HepG2 (cell line): ENCODE measurements around the gene BOLA3. TPM values are rescaled to one million over a fixed set of nuclear protein-coding genes. Genes with fewer than 3 reads are reported as not detected.

ENCODE experiments used
- DZIP1 ChIP-seq: sonication (generic); formaldehyde crosslinking; IDR thresholded peaks from 2 replicates; pipeline ENCODE4 v1.5.0; 2020; ENCODE audit warnings: mild to moderate bottlenecking, missing genetic modification reagents
- EHMT2 ChIP-seq: fragments of 200-600 bp; sonication (generic); IDR thresholded peaks from 2 replicates; pipeline ENCODE4 v1.7.0; 2017; ENCODE audit warnings: antibody characterized with exemption, low read depth, low read length, borderline replicate concordance
- ESRRA ChIP-seq: sonication (generic); formaldehyde crosslinking; IDR thresholded peaks from 2 replicates; pipeline ENCODE4 v1.5.1; 2020; ENCODE audit warnings: mild to moderate bottlenecking, low read depth, missing genetic modification reagents
- GTF2F1 ChIP-seq: fragments of 150-350 bp; IDR thresholded peaks from 2 replicates; pipeline ENCODE4 v1.6.1; 2014; ENCODE audit warnings: low read length
- MIER3 ChIP-seq: IDR thresholded peaks from 2 replicates; pipeline ENCODE4 v1.6.1; 2016; ENCODE audit warnings: missing compliant biosample characterization, borderline replicate concordance
- MTA1 ChIP-seq: sonication (generic); formaldehyde crosslinking; IDR thresholded peaks from 2 replicates; pipeline ENCODE4 v1.4.0; 2020; ENCODE audit warnings: missing genetic modification reagents, mild to moderate bottlenecking, borderline replicate concordance
- NPAS2 ChIP-seq: sonication (generic); formaldehyde crosslinking; IDR thresholded peaks from 2 replicates; pipeline ENCODE4 v1.8.0; 2022; ENCODE audit warnings: mild to moderate bottlenecking, missing genetic modification reagents, borderline replicate concordance
- PHF20 ChIP-seq: sonication (generic); formaldehyde crosslinking; IDR thresholded peaks from 2 replicates; pipeline ENCODE4 v1.5.0; 2020; ENCODE audit warnings: mild to moderate bottlenecking, missing genetic modification reagents
- PHF8 ChIP-seq: sonication (generic); formaldehyde crosslinking; IDR thresholded peaks from 2 replicates; pipeline ENCODE4 v1.5.0; 2020; ENCODE audit warnings: missing genetic modification reagents
- RBFOX2 ChIP-seq: fragments of 200-400 bp; formaldehyde crosslinking; IDR thresholded peaks from 2 replicates; pipeline ENCODE4 v1.6.1; 2017; ENCODE audit warnings: low read depth, mild to moderate bottlenecking, low read length
- RNF219 ChIP-seq: sonication (generic); formaldehyde crosslinking; IDR thresholded peaks from 2 replicates; pipeline ENCODE4 v1.5.0; 2020; ENCODE audit warnings: mild to moderate bottlenecking, missing genetic modification reagents
- SP5 ChIP-seq: IDR thresholded peaks from 2 replicates; pipeline ENCODE4 v1.6.1; 2016; ENCODE audit warnings: low read depth, borderline replicate concordance
- ZNF20 ChIP-seq: sonication (generic); formaldehyde crosslinking; IDR thresholded peaks from 2 replicates; pipeline ENCODE4 v1.4.0; 2020; ENCODE audit warnings: mild to moderate bottlenecking, moderate library complexity, missing genetic modification reagents
- polyA plus RNA-seq, 8 experiments: library from polyadenylated mRNA; depleted of rRNA in 3 of 8; stranded (reverse) in 7 of 8; unstranded in 1 of 8; fragments of >200 nt; fragmentation: Illumina TruSeq in 4 of 8; extraction: Trizol in 4 of 8; gene quantifications; 2 replicates each; pipeline versions ENCODE4 v1.2.1 to v1.2.3, GENCODE V29; 2011 to 2016; ENCODE audit warnings: low read depth in 4 of 8, missing spikeins in 1 of 8, mixed read lengths in 1 of 8; ENCODE audit not compliant: insufficient read depth in 1 of 8
- total RNA-seq, 5 experiments: library from RNA; depleted of rRNA; stranded (reverse); fragments of >200 nt; fragmentation: Illumina TruSeq; extraction: Trizol; gene quantifications; 2 replicates each; pipeline ENCODE4 v1.2.3, GENCODE V29; 2016; ENCODE audit warnings: low read depth in 1 of 5
- TF ChIP-seq, protein P1 (sequence below): sonication (generic); formaldehyde crosslinking; conservative IDR thresholded peaks from 2 replicates; pipeline ENCODE4 v1.8.1; 2023; ENCODE audit warnings: missing genetic modification reagents
- TF ChIP-seq, protein P2 (sequence below): sonication (generic); formaldehyde crosslinking; IDR thresholded peaks from 2 replicates; pipeline ENCODE4 v1.5.0; 2020; ENCODE audit warnings: missing genetic modification reagents
- TF ChIP-seq, protein P3 (sequence below): sonication (generic); formaldehyde crosslinking; IDR thresholded peaks from 2 replicates; pipeline ENCODE4 v1.4.0; 2020; ENCODE audit warnings: mild to moderate bottlenecking, missing genetic modification reagents
- TF ChIP-seq, protein P4 (sequence below): sonication (generic); formaldehyde crosslinking; IDR thresholded peaks from 2 replicates; pipeline ENCODE4 v1.4.0; 2020; ENCODE audit warnings: mild to moderate bottlenecking, missing genetic modification reagents
- TF ChIP-seq, protein P5 (sequence below): sonication (generic); formaldehyde crosslinking; IDR thresholded peaks from 2 replicates; pipeline ENCODE4 v1.4.0; 2020; ENCODE audit warnings: missing genetic modification reagents

Gene BOLA3
- total and polyA plus RNA-seq, 2 of the 13 experiments (the other 11 are each of a cell fraction or from before 2014, with no cell fraction given), result 89.7 to 170 TPM

- TF ChIP-seq EHMT2 (peak; percentile 100), NPAS2 (CRISPR knock-in tag) (no peak), PHF20 (CRISPR knock-in tag) (peak; percentile 99), GTF2F1 (no peak), ESRRA (peak; percentile 67), RNF219 (peak; percentile 51; the same call in 1 of the 2 replicates), MIER3 (CRISPR knock-in tag) (peak; percentile 22; the same call in 1 of the 2 replicates), ZNF20 (0 out of 2 replicates have a peak, but pooled peaks have one; percentile 67), PHF8 (CRISPR knock-in tag) (peak; percentile 95), SP5 (peak; percentile 45; the same call in 1 of the 2 replicates), DZIP1 (CRISPR knock-in tag) (peak; percentile 86), RBFOX2 (peak; percentile 95), MTA1 (CRISPR knock-in tag) (0 out of 2 replicates have a peak, but pooled peaks have one; percentile 83)
- TF ChIP-seq, protein P1, sequence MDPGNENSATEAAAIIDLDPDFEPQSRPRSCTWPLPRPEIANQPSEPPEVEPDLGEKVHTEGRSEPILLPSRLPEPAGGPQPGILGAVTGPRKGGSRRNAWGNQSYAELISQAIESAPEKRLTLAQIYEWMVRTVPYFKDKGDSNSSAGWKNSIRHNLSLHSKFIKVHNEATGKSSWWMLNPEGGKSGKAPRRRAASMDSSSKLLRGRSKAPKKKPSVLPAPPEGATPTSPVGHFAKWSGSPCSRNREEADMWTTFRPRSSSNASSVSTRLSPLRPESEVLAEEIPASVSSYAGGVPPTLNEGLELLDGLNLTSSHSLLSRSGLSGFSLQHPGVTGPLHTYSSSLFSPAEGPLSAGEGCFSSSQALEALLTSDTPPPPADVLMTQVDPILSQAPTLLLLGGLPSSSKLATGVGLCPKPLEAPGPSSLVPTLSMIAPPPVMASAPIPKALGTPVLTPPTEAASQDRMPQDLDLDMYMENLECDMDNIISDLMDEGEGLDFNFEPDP, result 0 out of 2 replicates have a peak, but pooled peaks have one; percentile 95
- TF ChIP-seq, protein P2, sequence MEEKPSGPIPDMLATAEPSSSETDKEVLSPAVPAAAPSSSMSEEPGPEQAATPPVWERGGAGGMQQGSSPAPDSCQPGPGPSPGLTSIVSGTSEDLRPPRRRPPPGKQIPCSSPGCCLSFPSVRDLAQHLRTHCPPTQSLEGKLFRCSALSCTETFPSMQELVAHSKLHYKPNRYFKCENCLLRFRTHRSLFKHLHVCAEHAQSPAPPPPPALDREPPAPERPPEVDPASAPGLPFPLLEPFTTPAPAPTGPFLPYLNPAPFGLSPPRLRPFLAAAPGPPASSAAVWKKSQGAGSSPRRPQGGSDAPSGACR, result peak; percentile 99
- TF ChIP-seq, protein P3, sequence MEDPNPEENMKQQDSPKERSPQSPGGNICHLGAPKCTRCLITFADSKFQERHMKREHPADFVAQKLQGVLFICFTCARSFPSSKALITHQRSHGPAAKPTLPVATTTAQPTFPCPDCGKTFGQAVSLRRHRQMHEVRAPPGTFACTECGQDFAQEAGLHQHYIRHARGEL (CRISPR knock-in tag), result 0 out of 2 replicates have a peak, but pooled peaks have one; percentile 77
- TF ChIP-seq, protein P4, sequence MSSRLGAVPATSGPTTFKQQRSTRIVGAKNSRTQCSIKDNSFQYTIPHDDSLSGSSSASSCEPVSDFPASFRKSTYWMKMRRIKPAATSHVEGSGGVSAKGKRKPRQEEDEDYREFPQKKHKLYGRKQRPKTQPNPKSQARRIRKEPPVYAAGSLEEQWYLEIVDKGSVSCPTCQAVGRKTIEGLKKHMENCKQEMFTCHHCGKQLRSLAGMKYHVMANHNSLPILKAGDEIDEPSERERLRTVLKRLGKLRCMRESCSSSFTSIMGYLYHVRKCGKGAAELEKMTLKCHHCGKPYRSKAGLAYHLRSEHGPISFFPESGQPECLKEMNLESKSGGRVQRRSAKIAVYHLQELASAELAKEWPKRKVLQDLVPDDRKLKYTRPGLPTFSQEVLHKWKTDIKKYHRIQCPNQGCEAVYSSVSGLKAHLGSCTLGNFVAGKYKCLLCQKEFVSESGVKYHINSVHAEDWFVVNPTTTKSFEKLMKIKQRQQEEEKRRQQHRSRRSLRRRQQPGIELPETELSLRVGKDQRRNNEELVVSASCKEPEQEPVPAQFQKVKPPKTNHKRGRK, result 0 out of 2 replicates have a peak, but pooled peaks have one; percentile 54
- TF ChIP-seq, protein P5, sequence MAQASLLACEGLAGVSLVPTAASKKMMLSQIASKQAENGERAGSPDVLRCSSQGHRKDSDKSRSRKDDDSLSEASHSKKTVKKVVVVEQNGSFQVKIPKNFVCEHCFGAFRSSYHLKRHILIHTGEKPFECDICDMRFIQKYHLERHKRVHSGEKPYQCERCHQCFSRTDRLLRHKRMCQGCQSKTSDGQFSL (CRISPR knock-in tag), result no peak; the same call in 1 of the 2 replicates
Measured at GRCh38 chr2:74119912-74120825, 27.5 kb downstream of the BOLA3 start (continued).
